B cell (primary cell): ENCODE data around the gene DUXB.

Experiments used
- CTCF ChIP-seq: fragments of 200-600 bp; IDR thresholded peaks from one replicate; pipeline ENCODE4 v1.8.0; 2022; ENCODE audit warnings: antibody characterized with exemption, mild to moderate bottlenecking
- EZH2 ChIP-seq: IDR thresholded peaks from 2 replicates; pipeline ENCODE4 v1.6.1; 2012; ENCODE audit warnings: borderline replicate concordance, low read depth, mild to moderate bottlenecking, moderate library complexity, low read length; ENCODE audit not compliant: insufficient read depth, poor library complexity, severe bottlenecking

DNA sequence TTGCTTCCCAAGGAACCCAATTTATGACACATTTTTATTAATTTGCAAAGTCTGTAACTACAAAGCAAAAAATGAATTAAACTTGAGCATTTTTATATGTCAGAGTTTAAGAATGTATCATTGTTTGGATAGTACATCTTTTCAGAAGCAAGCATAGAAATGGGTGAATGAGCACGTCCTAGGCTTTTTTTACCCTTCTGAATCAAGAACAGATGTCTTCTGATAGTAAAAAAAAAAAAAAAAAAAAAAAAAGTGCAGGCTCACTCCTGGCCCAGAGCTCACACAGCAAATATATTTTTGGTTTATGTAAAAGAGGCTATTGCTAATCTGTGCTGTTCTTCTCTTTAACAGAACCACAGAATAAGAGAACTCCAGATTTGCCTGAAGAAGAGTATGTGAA, 47.3 kb downstream of the DUXB start:
- no peak for TF ChIP-seq CTCF
- TF ChIP-seq EZH2 = no peak
